GF-D8 (cell line): ENCODE results near the gene DENND5A.
"Not testable (repeated sequence)": the region's sequence is repeated elsewhere in the genome, so short reads cannot be mapped to it uniquely, and the experiment has no call there.

Source experiments
- DNase-seq: peaks from one replicate; lab custom pipeline; 2025; lab: John Stamatoyannopoulos, UW

Gene DENND5A

DNA sequence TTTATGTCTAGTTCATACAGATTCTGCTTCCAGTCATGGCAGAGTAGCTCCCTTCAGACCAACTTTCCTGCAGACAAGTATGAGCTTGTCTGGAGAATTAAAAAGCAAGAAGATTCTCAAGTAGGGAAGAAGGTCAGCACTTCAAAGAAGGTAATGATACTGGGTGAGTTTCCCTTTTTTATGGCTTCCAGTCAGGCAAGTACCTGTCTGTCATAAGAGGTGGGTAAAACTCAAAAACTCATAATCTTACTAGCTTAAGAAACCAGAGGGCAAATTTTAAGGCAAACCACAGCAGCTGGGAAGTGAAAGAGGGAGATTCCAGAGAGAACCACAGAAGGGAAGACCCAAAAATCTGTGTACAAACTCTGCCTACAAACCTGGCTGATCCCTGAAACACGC lies 54.2 kb downstream of the DENND5A start:
- DNase-seq = no peak

- no peak for DNase-seq
Measured at GRCh38 chr11:9210224-9210921, 54.8 kb downstream of the DENND5A start.

GRCh38 chr11:9209604-9210003 lies 55.5 kb downstream of the DENND5A start:
- DNase-seq = not testable (repeated sequence)

- DNase-seq = no peak
Measured at GRCh38 chr11:9208726-9209501, 56.2 kb downstream of the DENND5A start.

GRCh38 chr11:9207229-9207628 lies 57.9 kb downstream of the DENND5A start:
- no peak for DNase-seq

DNA sequence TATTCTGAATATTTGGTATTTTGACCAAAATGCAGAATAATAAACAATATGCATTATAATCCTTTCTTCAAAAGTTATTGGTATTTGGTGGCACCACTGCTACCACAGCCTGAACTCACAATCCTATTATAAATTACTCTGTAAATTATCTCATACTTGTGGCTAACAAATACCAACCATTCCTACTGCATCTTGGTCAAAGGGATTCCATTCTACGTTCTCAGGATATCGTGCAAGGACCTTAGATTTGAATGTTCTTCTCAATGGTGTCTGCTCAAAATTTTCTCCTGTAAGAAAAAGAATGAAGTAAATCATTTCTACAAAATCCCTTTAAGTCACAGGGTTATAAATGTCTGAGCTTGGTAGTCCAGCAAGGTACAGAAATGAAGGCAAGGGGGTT lies 58.7 kb downstream of the DENND5A start:
- DNase-seq = no peak

- no peak for DNase-seq
Measured at GRCh38 chr11:9203691-9204311, 61.3 kb downstream of the DENND5A start.

DNA sequence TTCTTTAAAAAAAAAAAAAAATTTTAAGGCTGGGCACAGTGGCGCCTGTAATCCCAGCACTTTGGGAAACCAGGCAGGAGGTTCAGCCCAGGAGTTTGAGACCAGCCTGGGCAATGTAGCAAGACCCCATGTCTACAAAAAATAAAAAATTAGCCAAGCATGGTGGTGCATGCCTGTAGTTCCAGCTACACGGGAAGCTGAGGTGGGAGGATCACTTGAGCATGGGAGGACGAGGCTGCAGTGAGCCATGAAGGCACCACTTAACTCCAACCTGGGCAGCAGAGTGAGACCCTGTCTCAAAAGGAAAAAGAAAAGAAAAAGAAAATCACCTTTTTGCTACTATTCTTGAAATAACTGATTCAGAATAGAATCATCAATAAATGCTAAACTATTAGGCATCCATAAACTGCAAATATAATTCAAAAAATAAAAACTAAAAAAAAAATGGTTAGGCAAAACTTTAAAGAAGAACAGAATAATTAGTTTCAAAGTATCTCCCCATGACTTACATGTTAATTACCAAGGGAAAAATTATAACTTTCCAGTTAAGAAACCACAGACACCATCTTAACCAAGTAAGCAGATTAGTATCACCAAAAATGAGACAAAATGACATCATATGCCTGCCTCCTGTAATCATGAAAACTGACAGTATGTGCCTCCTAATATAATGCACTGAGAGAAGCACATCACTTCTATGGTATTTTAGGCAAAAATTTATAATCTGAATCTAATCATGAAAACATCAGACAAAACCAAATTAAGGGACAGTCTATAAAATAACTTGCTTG lies 63.6 kb downstream of the DENND5A start:
- DNase-seq = no peak

DNA sequence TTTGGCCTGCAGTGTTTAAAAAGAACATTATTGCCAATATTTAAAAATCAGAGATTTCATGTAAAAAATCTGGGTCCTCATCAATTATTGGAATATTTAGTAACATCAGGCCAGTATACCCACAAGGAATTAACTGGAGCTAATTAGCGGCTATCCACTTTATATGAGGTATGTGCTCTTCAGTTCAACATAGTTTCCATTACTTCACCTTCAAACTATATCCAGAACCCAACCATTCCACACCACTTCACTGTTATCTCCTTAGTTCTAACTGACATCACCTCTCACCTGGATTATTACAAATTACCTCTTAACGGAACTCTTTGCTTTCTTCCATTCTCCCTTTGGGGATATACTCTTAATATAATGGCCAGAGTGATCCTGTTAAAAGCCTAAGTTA lies 64.7 kb downstream of the DENND5A start:
- DNase-seq = no peak

DNA sequence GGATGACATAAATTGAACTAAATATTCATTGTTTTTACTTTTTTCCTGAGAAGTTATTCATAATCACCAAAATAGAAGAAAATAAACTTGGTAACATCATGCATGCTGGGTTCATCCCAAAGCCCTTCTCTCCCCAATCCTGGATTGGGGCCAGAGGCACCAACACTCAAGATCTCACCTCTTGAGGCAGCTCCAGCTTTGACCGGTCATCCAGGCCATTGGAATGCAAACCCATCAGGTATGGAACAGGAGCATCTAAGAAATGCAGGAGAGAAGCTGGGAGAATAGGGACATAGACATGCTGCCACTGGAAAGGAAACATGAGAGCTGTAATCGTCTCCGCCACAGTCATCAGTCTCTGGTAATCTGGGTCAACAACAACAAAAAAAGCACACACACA lies 71.8 kb downstream of the DENND5A start:
- no peak for DNase-seq

DNA sequence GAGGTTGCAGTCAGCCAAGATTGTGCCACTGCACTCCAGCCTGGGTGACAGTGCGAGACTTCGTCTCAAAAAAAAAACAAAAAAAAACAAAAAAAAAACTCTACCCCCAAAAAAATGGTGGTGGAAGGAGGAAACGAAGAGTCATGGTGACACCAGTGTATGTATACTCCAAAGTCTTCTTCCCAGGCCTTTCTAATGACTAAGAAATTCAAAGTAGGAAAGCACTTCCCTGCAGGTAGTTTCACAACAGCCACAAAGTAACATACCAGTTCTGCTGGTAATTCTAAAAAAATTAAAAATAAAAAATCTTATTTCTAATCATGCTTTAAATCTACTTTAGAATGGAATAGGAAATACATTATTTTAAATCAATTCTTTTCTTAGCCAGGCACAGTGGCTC lies 72.6 kb downstream of the DENND5A start:
- DNase-seq = no peak

DNA sequence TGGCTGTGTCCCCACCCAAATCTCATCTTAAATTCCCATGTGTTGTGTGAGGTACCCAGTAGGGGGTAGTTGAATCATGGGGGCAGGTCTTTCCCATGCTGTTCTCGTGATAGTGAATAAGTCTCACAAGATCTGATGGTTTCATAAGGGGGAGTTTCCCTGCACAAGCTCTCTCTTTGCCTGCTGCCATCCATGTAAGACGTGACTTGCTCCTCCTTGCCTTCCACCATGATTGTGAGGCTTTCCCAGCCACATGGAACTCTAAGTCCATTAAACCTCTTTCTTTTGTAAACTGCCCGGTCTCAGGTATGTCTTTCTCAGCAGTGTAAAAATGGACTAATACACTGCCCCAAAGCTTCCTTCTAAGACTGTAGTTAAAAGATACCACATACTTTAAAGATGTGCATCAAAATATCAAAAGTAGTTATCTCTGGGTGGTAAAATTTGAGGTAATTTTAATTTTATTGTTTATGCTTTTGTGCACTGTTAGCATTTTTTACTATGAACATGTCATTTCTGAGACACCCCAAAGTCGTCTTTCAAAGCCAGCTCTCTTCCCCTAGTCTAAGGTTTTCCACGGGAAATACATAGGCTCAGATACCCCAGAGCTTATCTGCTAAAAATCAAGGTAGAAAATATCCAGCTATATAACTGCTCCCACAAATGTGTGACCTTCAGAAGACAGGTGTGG lies 74.7 kb downstream of the DENND5A start:
- DNase-seq = not testable (repeated sequence)

GRCh38 chr11:9188860-9189259 lies 76.3 kb downstream of the DENND5A start:
- not testable (repeated sequence) for DNase-seq

GRCh38 chr11:9187616-9188015 lies 77.5 kb downstream of the DENND5A start:
- DNase-seq = no peak

DNA sequence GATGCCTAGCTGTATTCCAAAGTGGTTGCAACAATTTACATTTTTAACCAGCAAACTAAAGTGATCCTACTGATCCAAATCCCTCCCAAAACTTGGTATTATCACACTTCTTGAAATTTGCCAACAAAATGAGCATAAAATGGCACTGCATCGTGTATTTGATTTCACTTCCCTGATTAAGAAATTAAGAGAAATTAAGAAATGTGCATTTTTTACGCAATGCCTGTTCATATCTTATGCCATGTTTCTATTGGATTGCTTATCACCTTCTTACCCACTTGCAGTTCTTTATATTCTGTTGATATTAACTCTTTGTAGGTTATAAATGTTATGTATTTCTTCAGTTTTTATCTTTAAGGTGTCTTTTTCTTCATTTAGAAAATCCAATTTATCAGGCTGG lies 80.6 kb downstream of the DENND5A start:
- DNase-seq = no peak

DNA sequence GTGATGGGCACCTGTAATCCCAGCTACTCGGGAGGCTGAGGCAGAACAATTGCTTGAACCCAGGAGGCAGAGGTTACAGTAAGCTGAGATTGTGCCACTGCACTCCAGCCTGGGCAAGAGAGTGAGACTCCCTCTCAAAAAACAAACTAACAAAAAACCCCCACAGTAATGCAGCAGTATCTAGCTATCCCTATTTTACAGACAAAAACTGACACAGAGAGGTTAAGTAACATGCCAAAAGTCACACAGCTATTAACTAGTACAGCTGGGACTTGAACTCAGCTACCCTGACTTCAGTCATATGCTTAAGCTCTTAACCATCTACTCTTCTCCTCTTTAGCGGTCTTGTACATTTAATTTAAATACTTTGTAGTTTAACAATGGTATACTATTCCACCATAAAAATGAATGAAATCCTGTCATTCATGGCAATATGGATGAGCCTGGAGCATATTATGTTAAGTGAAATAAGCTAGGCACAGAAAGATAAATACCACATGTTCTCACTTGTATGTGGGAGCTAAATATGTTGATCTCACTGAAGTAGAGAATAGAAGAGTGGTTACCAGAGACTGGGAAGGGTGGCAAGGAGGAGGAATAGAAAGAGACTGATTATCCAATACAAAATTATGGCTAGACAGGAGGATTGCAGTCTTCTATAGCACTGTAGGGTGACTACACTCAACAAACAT lies 82.8 kb downstream of the DENND5A start:
- no peak for DNase-seq

- no peak for DNase-seq
Measured at GRCh38 chr11:9180784-9181183, 84.4 kb downstream of the DENND5A start.

DNA sequence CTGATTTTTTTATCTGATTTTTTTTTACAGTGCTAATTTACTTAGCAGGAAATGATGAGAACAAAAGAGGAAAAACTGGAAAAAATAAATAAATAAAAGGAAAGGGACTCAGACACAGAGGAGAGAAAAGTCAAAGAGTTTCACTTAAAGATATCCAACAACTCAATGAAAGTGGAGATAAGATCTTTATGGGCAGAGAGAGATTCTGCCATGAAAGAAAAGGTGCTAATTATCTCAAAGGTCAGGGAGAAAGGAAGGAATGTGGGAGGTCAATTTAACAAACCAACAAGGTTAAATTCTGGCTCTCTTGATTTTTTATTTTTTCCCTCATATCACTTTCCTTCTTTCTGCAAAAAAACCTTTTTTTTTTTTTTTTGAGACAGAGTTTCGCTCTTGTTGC lies 86.0 kb downstream of the DENND5A start:
- DNase-seq = no peak

- DNase-seq = no peak
Measured at GRCh38 chr11:9178716-9179115, 86.4 kb downstream of the DENND5A start.

DNA sequence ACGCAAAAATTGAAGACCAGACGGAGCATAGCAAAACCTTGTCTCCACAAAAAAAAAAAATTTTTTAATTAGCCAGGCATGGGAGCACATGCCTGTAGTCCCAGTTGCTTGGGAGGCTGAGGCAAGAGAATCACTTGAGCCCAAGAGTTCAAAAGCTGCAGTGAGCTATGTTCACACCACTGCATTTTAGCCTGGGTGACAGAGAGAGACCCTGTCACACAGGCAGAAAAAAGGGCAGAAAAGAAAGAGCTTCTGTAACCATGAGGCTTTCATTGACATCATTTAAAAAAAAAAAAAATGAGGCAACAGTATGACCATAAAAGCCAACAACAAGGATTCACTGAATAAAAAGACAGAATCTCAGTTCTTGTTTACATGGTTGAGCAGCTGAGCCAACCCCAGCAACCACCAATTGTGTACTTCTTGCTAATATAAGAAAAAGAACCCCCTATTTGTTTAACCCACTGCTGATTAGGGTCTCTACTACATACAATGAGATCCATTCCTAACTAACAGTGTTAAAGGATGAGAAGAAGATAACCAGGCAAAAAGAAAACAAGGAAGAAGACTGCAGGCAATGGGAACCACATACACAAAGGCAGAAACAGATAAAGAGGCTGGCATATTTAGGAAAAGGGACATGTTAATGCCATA lies 87.6 kb downstream of the DENND5A start:
- DNase-seq = no peak

GRCh38 chr11:9176550-9176949 lies 88.6 kb downstream of the DENND5A start:
- no peak for DNase-seq
